Psoas muscle (tissue), 8 donors: Measurements from ENCODE around the gene P4HTM. TPM values are rescaled to one million over a fixed set of nuclear protein-coding genes. Genes with fewer than 3 reads are reported as not detected.

Experiments used
- ATAC-seq, 4 donors: fragments of 200-7000 bp; cut with Tn5 transposase; one replicate each; pipeline ENCODE4 v1.9.1; 2020; ENCODE audit warnings: moderate library complexity in 3 of 4, mild to moderate bottlenecking in 2 of 4
- DNase-seq, 2 donors: peaks; one replicate each; pipeline ENCODE4 v3.0.0-alpha.2; 2020
- H3K27ac ChIP-seq: fragments of 200-600 bp; one replicate; pipeline ENCODE4 v1.8.0; 2022
- H3K27me3 ChIP-seq, 3 donors: fragments of 200-600 bp in 1 of 3; one replicate each; pipeline versions ENCODE4 v1.6.1 to v1.8.0; 2013 to 2022; ENCODE audit warnings: low read length in 2 of 3, mild to moderate bottlenecking in 2 of 3, moderate library complexity in 1 of 3; ENCODE audit not compliant: insufficient read depth in 3 of 3
- H3K36me3 ChIP-seq, 2 donors: fragments of 200-600 bp in 1 of 2; one replicate each; pipeline versions ENCODE4 v1.6.1 to v1.8.0; 2013 to 2022; ENCODE audit warnings: low read depth in 1 of 2, mild to moderate bottlenecking in 1 of 2, moderate library complexity in 1 of 2; ENCODE audit not compliant: insufficient read depth in 1 of 2
- H3K4me1 ChIP-seq: fragments of 200-600 bp; one replicate; pipeline ENCODE4 v1.8.0; 2022
- H3K4me3 ChIP-seq: fragments of 200-600 bp; one replicate; pipeline ENCODE4 v1.8.0; 2022; ENCODE audit warnings: mild to moderate bottlenecking
- H3K9me3 ChIP-seq: fragments of 200-600 bp; one replicate; pipeline ENCODE4 v1.8.0; 2022
- CTCF ChIP-seq: fragments of 200-600 bp; IDR thresholded peaks from one replicate; pipeline ENCODE4 v1.8.0; 2022; ENCODE audit warnings: antibody characterized with exemption
- WGBS, 3 donors: extraction: QIAGEN DNeasy Blood & Tissue Kit; methylation state at CpG; one replicate each; pipeline versions ENCODE4 v1.1.6 to v1.1.7; 2013; 5-methylcytosine and 5-hydroxymethylcytosine counted together
- intact Hi-C, 2 donors: fragments of 100-400 bp; cut with DNase I; formaldehyde crosslinking; loops; one replicate each; pipeline versions ENCODE4 v1.11.0 to v1.14.2; 2022
- polyA plus RNA-seq, 3 donors: library from polyadenylated mRNA; stranded (reverse); fragments of 200-250 nt; gene quantifications; one replicate each; pipeline ENCODE4 v1.2.3, GENCODE V29; 2013
- total RNA-seq, 4 donors: library from RNA; stranded (reverse); fragmentation: NEBNext Ultra II Directional in 2 of 4; extraction: Animal tissue kit (Norgen Biotek cat#: 25700) in 2 of 4; gene quantifications; one replicate each; pipeline versions ENCODE4 v1.2.1 to v1.2.4, GENCODE V29; 2021 to 2023
- donor health status: healthy with polysubstance abuse.
- donor health status: DM: no; HTN: no; CAD: no; lungs with moderate emphysema.
- donor health status: Bipolar disorder and iron deficiency.
- donor health status: healthy.
- donor health status: DM: yes; HTN: yes; CAD: no.
- donor health status: DM: no; HTN: no; CAD: no.
- donor health status: DM: no; HTN: no; CAD: no.
- donor health status: DM: yes; HTN: yes; CAD: no.

The P4HTM gene
- total and polyA plus RNA-seq, 7 donors, result 4.1 to 17.0 (median 11.1) TPM

DNA sequence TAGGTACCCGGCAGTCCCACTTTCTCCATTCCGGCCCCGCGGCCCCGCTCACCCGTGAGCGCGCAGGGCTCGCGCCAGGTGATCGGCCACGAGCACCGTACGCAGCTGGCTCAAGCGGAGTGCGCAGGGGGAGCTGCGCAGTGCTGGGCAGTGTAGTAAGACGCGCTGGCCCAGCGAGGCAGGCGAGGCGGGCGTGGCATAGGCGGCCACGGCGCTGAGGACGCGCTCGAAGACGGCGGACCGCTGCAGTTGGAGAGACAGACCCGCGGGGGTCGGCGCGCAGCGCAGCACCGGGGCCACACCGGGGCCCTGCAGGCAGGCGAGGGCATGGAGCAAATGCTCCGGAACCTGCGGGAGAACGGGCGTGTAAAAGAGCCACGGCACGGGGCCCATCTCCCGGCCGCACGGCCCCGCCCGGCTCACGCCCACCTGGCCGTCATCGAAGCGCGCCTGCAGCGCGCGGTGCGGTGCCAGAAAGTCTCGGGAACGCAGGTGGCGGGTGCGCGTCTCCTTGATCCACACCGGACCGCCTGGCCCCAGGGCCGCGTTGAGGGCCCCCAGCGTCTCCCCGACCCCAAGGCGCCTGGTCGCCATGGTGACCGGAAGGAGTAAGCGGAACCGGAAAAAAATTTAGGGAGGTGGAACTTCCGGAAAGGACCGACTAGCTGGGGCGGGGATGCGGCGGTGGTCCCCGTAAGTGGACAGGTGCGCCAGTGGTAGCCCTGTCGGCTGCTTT is 28.1 kb downstream of the P4HTM start, which contains the start of gene DALRD3:
Gene DALRD3, minus strand, starts transcription at position 610 of the 736 bp plus-strand sequence. Its CDS starts 16 bp downstream, at position 594.
- H3K27me3 ChIP-seq, result no peaks in the 10 kb centered on the region
- peaks cover 3 to 39% of the 10 kb centered on the region in 2 donors for H3K36me3 ChIP-seq
- WGBS, 3 donors, result 0 to 1% (median 1%) methylated on average over 57 to 85 of the region's 85 CpGs
- peak within 1 kb of the TSS; percentile 81 for H3K4me3 ChIP-seq
- ATAC-seq (peak in 1 of 4 donors; percentile 17), DNase-seq (peak; percentile 62 to 79)
- H3K27ac ChIP-seq, result peak within 1 kb of the TSS; percentile 74
- TF ChIP-seq CTCF, result no peak
- no peaks in the 10 kb centered on the region for H3K9me3 ChIP-seq
- intact Hi-C loops, result no loop called here
- H3K4me1 ChIP-seq, result peaks cover 39% of the 10 kb centered on the region

GRCh38 chr3:49018707-49019006 is 28.6 kb downstream of the P4HTM start:
- H3K4me3 ChIP-seq, result peak overlapping the region; percentile 81
- H3K4me1 ChIP-seq, result peaks cover 39% of the 10 kb centered on the region
- ATAC-seq (no peak), DNase-seq (no peak)
- H3K36me3 ChIP-seq, result peaks cover 2 to 44% of the 10 kb centered on the region in 2 donors
- 2 to 4% (median 4%) methylated on average over 18 of the region's 18 CpGs for WGBS, 3 donors
- intact Hi-C loops, result no loop called here
- no peak for TF ChIP-seq CTCF
- peak overlapping the region; percentile 74 for H3K27ac ChIP-seq
- no peaks in the 10 kb centered on the region for H3K27me3 ChIP-seq
- no peaks in the 10 kb centered on the region for H3K9me3 ChIP-seq

- WGBS, 3 donors, result 41 to 48% (median 44%) methylated on average over 12 of the region's 12 CpGs
- peak in 1 of 2 donors; percentile 52 for DNase-seq
- peaks cover 0 to 45% of the 10 kb centered on the region in 2 donors for H3K36me3 ChIP-seq
- ATAC-seq, result no peak
- peaks cover 39% of the 10 kb centered on the region for H3K4me1 ChIP-seq
- peak overlapping the region; percentile 98 for H3K27ac ChIP-seq
- no peaks in the 10 kb centered on the region for H3K27me3 ChIP-seq
- intact Hi-C loops, result no loop called here
- no peaks in the 10 kb centered on the region for H3K9me3 ChIP-seq
- no peak for TF ChIP-seq CTCF
- H3K4me3 ChIP-seq, result peak overlapping the region; percentile 86
Measured at GRCh38 chr3:49019941-49020329, 29.9 kb downstream of the P4HTM start.

DNA sequence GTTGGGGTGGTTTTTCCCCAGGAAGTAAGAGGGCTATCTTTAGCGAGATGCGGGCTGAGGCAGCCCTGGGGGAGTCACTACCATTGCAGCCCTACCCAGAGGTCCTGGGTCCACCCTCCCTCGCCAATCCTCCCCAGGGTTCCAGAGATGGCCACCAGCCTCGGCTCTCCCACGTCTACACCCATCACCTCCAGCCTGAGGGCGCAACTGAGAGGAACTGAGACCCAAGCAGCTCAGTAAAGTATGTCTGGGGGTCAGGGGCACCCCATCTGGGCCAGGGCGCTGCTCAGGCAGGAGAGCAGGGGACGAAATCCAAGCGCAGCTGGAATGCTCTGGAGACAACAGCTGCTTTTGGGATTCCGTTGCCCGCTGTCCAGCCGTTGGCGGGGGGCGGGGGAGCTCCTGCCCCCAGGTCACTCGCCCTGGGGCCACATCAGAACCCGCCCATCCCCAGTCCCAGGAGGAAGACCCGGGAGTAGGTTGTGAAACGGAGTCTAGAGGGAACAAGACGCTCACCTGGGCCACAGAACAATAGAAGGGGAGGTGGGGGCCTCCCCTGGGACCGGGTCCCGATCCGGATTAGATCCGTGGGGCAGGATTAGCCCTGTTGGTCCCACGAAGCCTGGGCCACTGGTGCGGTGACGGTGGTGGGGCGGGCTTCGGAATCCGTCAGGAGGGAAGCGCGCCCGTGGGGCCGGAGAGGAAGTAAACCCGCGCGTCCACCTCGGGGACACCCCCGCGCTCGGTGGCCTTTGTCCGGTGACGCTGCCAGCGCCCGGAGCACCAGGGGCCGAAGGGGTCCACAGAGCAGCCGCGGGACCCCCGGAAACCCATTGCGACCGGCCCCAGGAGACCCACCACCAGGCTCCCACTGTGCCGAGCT is 30.5 kb downstream of the P4HTM start:
- Histone ChIP-seq H3K27ac (peak overlapping the region; percentile 98), H3K9me3 (no peaks in the 10 kb centered on the region), H3K36me3 (peaks cover 0 to 45% of the 10 kb centered on the region in 2 donors), H3K4me3 (peak overlapping the region; percentile 86), H3K4me1 (peaks cover 44% of the 10 kb centered on the region), H3K27me3 (no peaks in the 10 kb centered on the region)
- ATAC-seq, result peak in 2 of 4 donors; percentile 1 to 2
- no peak for TF ChIP-seq CTCF
- 2 to 4% (median 3%) methylated on average over 42 to 51 of the region's 51 CpGs for WGBS, 3 donors
- intact Hi-C loops, result no loop called here
- DNase-seq, result peak; percentile 61 to 77
